HepG2 (cell line): Measurements from ENCODE around the gene LYPD4. TPM values are rescaled to one million over a fixed set of nuclear protein-coding genes. Genes with fewer than 3 reads are reported as not detected.

Experiments
- ATAC-seq: fragments of 200-7000 bp; cut with Tn5 transposase; 3 replicates; pipeline ENCODE4 v1.9.1; 2020; ENCODE audit warnings: mild to moderate bottlenecking, moderate library complexity
- BruUV-seq: library from RNA; stranded (reverse); fragments of 400-500 nt; replicated peaks from 2 replicates; lab custom pipeline; 2021; lab: Mats Ljungman, UMichigan
- CTCF ChIA-PET: fragments of 300-600 bp; formaldehyde crosslinking; extraction: SDS; loops from one replicate; lab custom pipeline; 2021; ENCODE audit warnings: low total read pairs, inconsistent platforms, low intra/inter-chr PET ratio; lab: Yijun Ruan, JAX
- POLR2A ChIA-PET: fragments of 350-600 bp; sonication (Branson Sonifier 250); formaldehyde crosslinking; loops from one replicate; lab custom pipeline; 2020; ENCODE audit warnings: antibody characterized with exemption, inconsistent platforms; lab: Yijun Ruan, JAX
- DNase-seq: peaks from one replicate; pipeline ENCODE4 v3.0.0-alpha.2; 2015; ENCODE audit warnings: low spot score
- FAIRE-seq: peaks from 3 replicates; lab custom pipeline; 2011; peaks lifted over from hg19 to GRCh38; lab: Jason Lieb, UNC
- H2AFZ ChIP-seq: one replicate; pipeline ENCODE4 v1.6.1; 2011; ENCODE audit warnings: low read length, inconsistent platforms
- H3K27ac ChIP-seq: fragments of 300-600 bp; 3 replicates; pipeline ENCODE4 v1.8.0; 2011; ENCODE audit warnings: mixed run types, mild to moderate bottlenecking, mixed read lengths, low read length, inconsistent platforms; ENCODE audit not compliant: insufficient read depth; ENCODE audit errors: extremely low read length
- H3K27me3 ChIP-seq, 2 experiments: fragments of 200-600 bp in 1 of 2; 2 replicates in 1 of 2; 3 replicates in 1 of 2; pipeline versions ENCODE4 v1.6.0 to v1.8.0; 2011; ENCODE audit warnings: low read length in 2 of 2, mild to moderate bottlenecking in 2 of 2, moderate library complexity in 2 of 2, inconsistent platforms in 1 of 2; ENCODE audit not compliant: insufficient read depth in 2 of 2, control insufficient read depth in 1 of 2
- H3K36me3 ChIP-seq, 2 experiments: fragments of 200-600 bp in 1 of 2; replicated peaks in 1 of 2; 2 replicates in 1 of 2; 3 replicates in 1 of 2; pipeline versions ENCODE4 v1.5.1 to v1.8.0; 2011; ENCODE audit warnings: low read length in 2 of 2, inconsistent platforms in 1 of 2; ENCODE audit not compliant: insufficient read depth in 2 of 2, control insufficient read depth in 1 of 2
- H3K4me1 ChIP-seq: 2 replicates; pipeline ENCODE4 v1.5.1; 2012; ENCODE audit warnings: low read length, inconsistent platforms; ENCODE audit not compliant: insufficient read depth
- H3K4me2 ChIP-seq: 2 replicates; pipeline ENCODE4 v1.6.0; 2011; ENCODE audit warnings: low read depth, low read length, inconsistent platforms
- H3K4me3 ChIP-seq, 3 experiments: fragments of 200-600 bp in 1 of 3; sonication (generic), shearing (Covaris generic) in 1 of 3; replicated peaks in 1 of 3; 2 replicates each; pipeline ENCODE4 v1.5.1; 2011 to 2016; ENCODE audit warnings: low read length in 3 of 3, inconsistent platforms in 2 of 3, low read depth in 2 of 3, mild to moderate bottlenecking in 2 of 3, control low read depth in 1 of 3, mixed read lengths in 1 of 3; ENCODE audit not compliant: insufficient read depth in 1 of 3
- H3K79me2 ChIP-seq: one replicate; pipeline ENCODE4 v1.6.1; 2011; ENCODE audit warnings: low read length, inconsistent platforms; ENCODE audit not compliant: insufficient read depth
- H3K9ac ChIP-seq: 2 replicates; pipeline ENCODE4 v1.6.0; 2011; ENCODE audit warnings: mild to moderate bottlenecking, low read depth, low read length, inconsistent platforms; ENCODE audit not compliant: insufficient read depth
- H3K9me3 ChIP-seq: 2 replicates; pipeline ENCODE4 v1.5.1; 2012; ENCODE audit warnings: mild to moderate bottlenecking, low read length
- H4K20me1 ChIP-seq: 2 replicates; pipeline ENCODE4 v1.6.0; 2011; ENCODE audit warnings: inconsistent platforms, mild to moderate bottlenecking, low read length, moderate library complexity; ENCODE audit not compliant: insufficient read depth
- MLLT10 ChIP-seq: sonication (generic); formaldehyde crosslinking; IDR thresholded peaks from 2 replicates; pipeline ENCODE4 v1.4.0; 2020; ENCODE audit warnings: missing genetic modification reagents
- MYC ChIP-seq: sonication (generic); formaldehyde crosslinking; IDR thresholded peaks from 2 replicates; pipeline ENCODE4 v1.9.0; 2021; ENCODE audit warnings: missing genetic modification reagents, borderline replicate concordance
- SMAD1 ChIP-seq: sonication (generic); formaldehyde crosslinking; IDR thresholded peaks from 2 replicates; pipeline ENCODE4 v1.4.0; 2020; ENCODE audit warnings: missing genetic modification reagents, low read depth, mild to moderate bottlenecking, borderline replicate concordance
- SNAI1 ChIP-seq: sonication (generic); formaldehyde crosslinking; IDR thresholded peaks from 2 replicates; pipeline ENCODE4 v1.5.0; 2020; ENCODE audit warnings: mild to moderate bottlenecking, missing genetic modification reagents, borderline replicate concordance
- SP1 ChIP-seq, 2 experiments: fragments of 450-650 bp in 1 of 2; sonication (generic) in 1 of 2; formaldehyde crosslinking in 1 of 2; IDR thresholded peaks; 2 replicates each; pipeline versions ENCODE4 v1.4.0 to v1.6.1; 2016 to 2020; ENCODE audit warnings: missing genetic modification reagents in 1 of 2
- ZNF317 ChIP-seq: sonication (generic); formaldehyde crosslinking; IDR thresholded peaks from 2 replicates; pipeline ENCODE4 v1.5.0; 2020; ENCODE audit warnings: mild to moderate bottlenecking, missing genetic modification reagents
- ZNF350 ChIP-seq: sonication (generic); formaldehyde crosslinking; IDR thresholded peaks from 2 replicates; pipeline ENCODE4 v1.4.0; 2020; ENCODE audit warnings: mild to moderate bottlenecking, low read depth, missing genetic modification reagents, borderline replicate concordance
- ZNF564 ChIP-seq: sonication (generic); formaldehyde crosslinking; IDR thresholded peaks from 2 replicates; pipeline ENCODE4 v1.8.1; 2023; ENCODE audit warnings: mild to moderate bottlenecking, missing genetic modification reagents
- WGBS: methylation state at CpG from one replicate; pipeline ENCODE4 v1.1.6; 2017; ENCODE audit warnings: low lambda C conversion rate; 5-methylcytosine and 5-hydroxymethylcytosine counted together
- in situ Hi-C: cut with HindIII; loops from 2 replicates; pipeline ENCODE4 v1.10.0; 2017; ENCODE audit warnings: low pct_unique_long_range_greater_than_20kb; ENCODE audit not compliant: extremely low pct_ligation_motif_present
- intact Hi-C: fragments of 100-400 bp; cut with micrococcal nuclease; formaldehyde crosslinking; loops from one replicate; pipeline ENCODE4 v1.10.0; 2022; ENCODE audit not compliant: unreplicated experiment
- polyA plus RNA-seq, 8 experiments: library from polyadenylated mRNA; depleted of rRNA in 3 of 8; stranded (reverse) in 7 of 8; unstranded in 1 of 8; fragments of >200 nt; fragmentation: Illumina TruSeq in 4 of 8; extraction: Trizol in 4 of 8; gene quantifications; 2 replicates each; pipeline versions ENCODE4 v1.2.1 to v1.2.3, GENCODE V29; 2011 to 2016; ENCODE audit warnings: low read depth in 4 of 8, missing spikeins in 1 of 8, mixed read lengths in 1 of 8; ENCODE audit not compliant: insufficient read depth in 1 of 8
- total RNA-seq, 5 experiments: library from RNA; depleted of rRNA; stranded (reverse); fragments of >200 nt; fragmentation: Illumina TruSeq; extraction: Trizol; gene quantifications; 2 replicates each; pipeline ENCODE4 v1.2.3, GENCODE V29; 2016; ENCODE audit warnings: low read depth in 1 of 5
- TF ChIP-seq, protein P1 (sequence below): sonication (generic); formaldehyde crosslinking; IDR thresholded peaks from 2 replicates; pipeline ENCODE4 v1.5.1; 2020; ENCODE audit warnings: mild to moderate bottlenecking, missing genetic modification reagents, moderate library complexity
- TF ChIP-seq, protein P2 (sequence below): IDR thresholded peaks from 2 replicates; pipeline ENCODE4 v1.6.1; 2012; ENCODE audit warnings: inconsistent platforms
- TF ChIP-seq, protein P3 (sequence below): sonication (generic); formaldehyde crosslinking; IDR thresholded peaks from 2 replicates; pipeline ENCODE4 v1.4.0; 2020; ENCODE audit warnings: missing genetic modification reagents

Gene LYPD4
- total and polyA plus RNA-seq, 2 of the 13 experiments (the other 11 are each of a cell fraction or from before 2014, with no cell fraction given), result not detected

DNA sequence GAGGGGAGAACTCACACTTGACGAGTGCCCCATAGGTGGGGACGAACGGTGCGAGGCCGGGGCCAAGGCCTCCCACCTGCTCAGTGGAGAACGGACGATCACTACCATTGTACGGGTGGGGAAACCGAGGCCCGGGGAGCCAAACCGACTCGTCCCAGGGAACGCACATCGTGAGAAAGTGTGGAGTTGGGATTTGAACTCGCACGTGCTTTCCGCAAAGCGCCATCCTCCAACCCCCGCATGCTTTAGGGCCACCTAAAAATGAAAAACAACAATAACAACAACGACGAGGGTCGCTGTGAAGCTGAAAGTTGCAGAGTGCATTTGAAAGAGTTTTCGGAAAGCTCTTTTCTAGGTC is 39.0 kb upstream of the LYPD4 start (continued):
- TF ChIP-seq, protein P1, sequence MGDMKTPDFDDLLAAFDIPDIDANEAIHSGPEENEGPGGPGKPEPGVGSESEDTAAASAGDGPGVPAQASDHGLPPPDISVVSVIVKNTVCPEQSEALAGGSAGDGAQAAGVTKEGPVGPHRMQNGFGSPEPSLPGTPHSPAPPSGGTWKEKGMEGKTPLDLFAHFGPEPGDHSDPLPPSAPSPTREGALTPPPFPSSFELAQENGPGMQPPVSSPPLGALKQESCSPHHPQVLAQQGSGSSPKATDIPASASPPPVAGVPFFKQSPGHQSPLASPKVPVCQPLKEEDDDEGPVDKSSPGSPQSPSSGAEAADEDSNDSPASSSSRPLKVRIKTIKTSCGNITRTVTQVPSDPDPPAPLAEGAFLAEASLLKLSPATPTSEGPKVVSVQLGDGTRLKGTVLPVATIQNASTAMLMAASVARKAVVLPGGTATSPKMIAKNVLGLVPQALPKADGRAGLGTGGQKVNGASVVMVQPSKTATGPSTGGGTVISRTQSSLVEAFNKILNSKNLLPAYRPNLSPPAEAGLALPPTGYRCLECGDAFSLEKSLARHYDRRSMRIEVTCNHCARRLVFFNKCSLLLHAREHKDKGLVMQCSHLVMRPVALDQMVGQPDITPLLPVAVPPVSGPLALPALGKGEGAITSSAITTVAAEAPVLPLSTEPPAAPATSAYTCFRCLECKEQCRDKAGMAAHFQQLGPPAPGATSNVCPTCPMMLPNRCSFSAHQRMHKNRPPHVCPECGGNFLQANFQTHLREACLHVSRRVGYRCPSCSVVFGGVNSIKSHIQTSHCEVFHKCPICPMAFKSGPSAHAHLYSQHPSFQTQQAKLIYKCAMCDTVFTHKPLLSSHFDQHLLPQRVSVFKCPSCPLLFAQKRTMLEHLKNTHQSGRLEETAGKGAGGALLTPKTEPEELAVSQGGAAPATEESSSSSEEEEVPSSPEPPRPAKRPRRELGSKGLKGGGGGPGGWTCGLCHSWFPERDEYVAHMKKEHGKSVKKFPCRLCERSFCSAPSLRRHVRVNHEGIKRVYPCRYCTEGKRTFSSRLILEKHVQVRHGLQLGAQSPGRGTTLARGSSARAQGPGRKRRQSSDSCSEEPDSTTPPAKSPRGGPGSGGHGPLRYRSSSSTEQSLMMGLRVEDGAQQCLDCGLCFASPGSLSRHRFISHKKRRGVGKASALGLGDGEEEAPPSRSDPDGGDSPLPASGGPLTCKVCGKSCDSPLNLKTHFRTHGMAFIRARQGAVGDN, result peak; percentile 2; the same call in 1 of the 2 replicates
- TF ChIP-seq, protein P2, sequence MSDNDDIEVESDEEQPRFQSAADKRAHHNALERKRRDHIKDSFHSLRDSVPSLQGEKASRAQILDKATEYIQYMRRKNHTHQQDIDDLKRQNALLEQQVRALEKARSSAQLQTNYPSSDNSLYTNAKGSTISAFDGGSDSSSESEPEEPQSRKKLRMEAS, result peak; percentile 33; the same call in 1 of the 2 replicates
- TF ChIP-seq MLLT10 (CRISPR knock-in tag), result no peak

DNA sequence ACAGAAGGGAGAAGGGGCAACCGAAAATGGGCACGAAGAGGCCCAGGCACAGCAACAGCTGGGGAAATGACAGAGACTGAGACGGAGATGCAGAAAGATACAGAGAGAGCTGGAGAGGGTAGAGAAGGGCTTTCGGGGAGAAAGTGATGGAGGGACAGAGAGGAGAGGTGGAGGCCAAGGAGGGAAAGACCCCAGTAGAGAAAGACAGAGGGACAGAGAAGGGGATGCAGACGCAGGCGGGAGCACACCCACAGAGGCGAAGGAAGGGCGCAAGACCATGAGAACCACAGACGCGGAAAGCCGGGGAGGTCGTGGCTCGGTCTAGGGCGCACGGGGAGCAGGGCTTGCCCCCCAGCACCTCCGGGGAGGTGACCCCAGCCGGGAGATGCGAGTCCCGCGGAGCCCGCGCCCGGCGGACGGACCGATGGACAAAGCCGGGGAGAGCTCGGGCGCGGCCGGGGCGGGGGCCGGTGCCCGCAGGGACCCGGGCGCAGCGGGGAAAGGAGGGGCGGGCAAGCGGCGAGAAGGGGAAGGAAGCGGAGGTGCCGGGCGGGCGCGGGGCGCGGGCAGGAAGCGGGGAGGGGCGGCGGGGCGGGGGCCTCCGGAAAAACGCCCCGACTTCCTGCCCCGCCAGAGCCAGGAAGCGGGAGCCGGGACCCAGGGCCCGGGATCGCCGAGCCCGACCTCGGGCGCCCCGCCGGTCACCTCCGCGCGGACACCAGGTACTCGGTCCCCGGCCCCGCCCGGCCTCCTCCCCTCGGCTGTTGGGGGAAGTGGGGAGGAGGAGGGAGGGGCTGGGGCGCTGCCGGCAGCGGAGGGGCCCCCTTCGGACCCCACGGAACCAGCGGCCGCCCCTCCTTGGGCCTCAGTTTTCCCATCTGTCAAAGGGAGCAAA is 38.3 kb upstream of the LYPD4 start, which contains the start of gene ARHGEF1:
ARHGEF1 (plus strand) TSS at position 617 of the 895 bp plus-strand sequence. CDS start 4,899 bp downstream, outside the sequence.
- in situ Hi-C loops, result loop anchor here (5.0 to 10.0 kb wide), 2 partner anchors 52 to 74 kb away; partner anchors contain the start of gene RABAC1
- intact Hi-C loops, result no loop called here
- peak; percentile 12 for ATAC-seq
- no peaks in the 10 kb centered on the region for H3K36me3 ChIP-seq
- POLR2A ChIA-PET, result interaction anchor here (2.0 kb wide), 2 partner anchors 10 to 23 kb away, joined by 7 to 20 read pairs; partner anchors contain the start of gene RPS19
- peaks cover 25% of the 10 kb centered on the region for H3K79me2 ChIP-seq
- no peak for FAIRE-seq
- peaks cover 0 to under 1% of the 10 kb centered on the region in 2 experiments; a peak in 2 of 5 replicates for H3K27me3 ChIP-seq
- 6% methylated on average over 15 of the region's 80 CpGs for WGBS
- no peak for DNase-seq
- peak within 1 kb of the TSS; percentile 87 to 95 (median 88) for H3K4me3 ChIP-seq
- H3K4me1 ChIP-seq, result peaks cover 50% of the 10 kb centered on the region
- H3K27ac ChIP-seq, result peak within 1 kb of the TSS; percentile 71
- peak within 1 kb of the TSS; percentile 76 for H3K9ac ChIP-seq
- CTCF ChIA-PET, result no interaction called here
- peak within 1 kb of the TSS; percentile 93 for H3K4me2 ChIP-seq
- no peak within 1 kb of the TSS for H2AFZ ChIP-seq
- no TSS peak for BruUV-seq
- H3K9me3 ChIP-seq, result no peaks in the 10 kb centered on the region
- no peaks in the 10 kb centered on the region for H4K20me1 ChIP-seq
- TF ChIP-seq, protein P3, sequence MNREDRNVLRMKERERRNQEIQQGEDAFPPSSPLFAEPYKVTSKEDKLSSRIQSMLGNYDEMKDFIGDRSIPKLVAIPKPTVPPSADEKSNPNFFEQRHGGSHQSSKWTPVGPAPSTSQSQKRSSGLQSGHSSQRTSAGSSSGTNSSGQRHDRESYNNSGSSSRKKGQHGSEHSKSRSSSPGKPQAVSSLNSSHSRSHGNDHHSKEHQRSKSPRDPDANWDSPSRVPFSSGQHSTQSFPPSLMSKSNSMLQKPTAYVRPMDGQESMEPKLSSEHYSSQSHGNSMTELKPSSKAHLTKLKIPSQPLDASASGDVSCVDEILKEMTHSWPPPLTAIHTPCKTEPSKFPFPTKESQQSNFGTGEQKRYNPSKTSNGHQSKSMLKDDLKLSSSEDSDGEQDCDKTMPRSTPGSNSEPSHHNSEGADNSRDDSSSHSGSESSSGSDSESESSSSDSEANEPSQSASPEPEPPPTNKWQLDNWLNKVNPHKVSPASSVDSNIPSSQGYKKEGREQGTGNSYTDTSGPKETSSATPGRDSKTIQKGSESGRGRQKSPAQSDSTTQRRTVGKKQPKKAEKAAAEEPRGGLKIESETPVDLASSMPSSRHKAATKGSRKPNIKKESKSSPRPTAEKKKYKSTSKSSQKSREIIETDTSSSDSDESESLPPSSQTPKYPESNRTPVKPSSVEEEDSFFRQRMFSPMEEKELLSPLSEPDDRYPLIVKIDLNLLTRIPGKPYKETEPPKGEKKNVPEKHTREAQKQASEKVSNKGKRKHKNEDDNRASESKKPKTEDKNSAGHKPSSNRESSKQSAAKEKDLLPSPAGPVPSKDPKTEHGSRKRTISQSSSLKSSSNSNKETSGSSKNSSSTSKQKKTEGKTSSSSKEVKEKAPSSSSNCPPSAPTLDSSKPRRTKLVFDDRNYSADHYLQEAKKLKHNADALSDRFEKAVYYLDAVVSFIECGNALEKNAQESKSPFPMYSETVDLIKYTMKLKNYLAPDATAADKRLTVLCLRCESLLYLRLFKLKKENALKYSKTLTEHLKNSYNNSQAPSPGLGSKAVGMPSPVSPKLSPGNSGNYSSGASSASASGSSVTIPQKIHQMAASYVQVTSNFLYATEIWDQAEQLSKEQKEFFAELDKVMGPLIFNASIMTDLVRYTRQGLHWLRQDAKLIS (CRISPR knock-in tag), result no peak
- TF ChIP-seq SMAD1 (CRISPR knock-in tag) (no peak), SP1 (IDR thresholded peaks at IDR 0.05) (no peak), SP1 (CRISPR knock-in tag; IDR thresholded peaks at IDR 0.05) (no peak), ZNF350 (no peak), ZNF317 (CRISPR knock-in tag) (no peak), MYC (CRISPR knock-in tag) (peak; percentile 38; the same call in 1 of the 2 replicates), ZNF564 (CRISPR knock-in tag) (no peak), SNAI1 (CRISPR knock-in tag) (no peak)
